HG03045 (cell line): ENCODE data around the gene NHSL2.
A peak's percentile ranks its signal among the peaks of the same experiment; 100 is the strongest.

Source experiments
- ATAC-seq: cut with Tn5 transposase; IDR thresholded peaks from one replicate; pipeline ENCODE4 v1.9.1; 2021; ENCODE audit warnings: mild to moderate bottlenecking, moderate library complexity; ENCODE audit not compliant: unreplicated experiment

Gene NHSL2

DNA sequence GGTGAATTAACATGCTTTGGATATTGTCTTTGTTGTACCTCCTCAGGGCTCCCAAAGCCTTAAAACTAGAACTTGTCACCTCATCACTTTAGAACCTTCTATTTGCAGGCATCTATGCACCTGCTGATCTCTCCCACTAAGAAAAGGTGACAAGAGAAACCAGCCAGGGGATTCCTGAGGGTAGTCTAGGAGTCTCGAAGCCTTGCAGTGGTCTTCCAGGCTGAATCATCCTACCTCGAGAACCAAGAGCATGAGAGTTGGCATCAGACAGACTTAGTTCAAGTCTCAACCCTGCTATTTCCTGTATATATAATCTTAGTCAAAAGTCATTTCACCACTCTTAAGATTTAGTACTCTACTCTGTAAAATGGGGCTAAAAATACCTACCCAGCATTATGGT lies 191.5 kb downstream of the NHSL2 start:
- ATAC-seq, result no peak

- ATAC-seq, result no peak
These were observed 192.1 kb downstream of the NHSL2 start for GRCh38 chrX:72102760-72103159.

- peak; percentile 42 for ATAC-seq
These were observed 194.8 kb downstream of the NHSL2 start for GRCh38 chrX:72105436-72105835.

GRCh38 chrX:72107320-72107719 lies 196.7 kb downstream of the NHSL2 start:
- ATAC-seq, result no peak

DNA sequence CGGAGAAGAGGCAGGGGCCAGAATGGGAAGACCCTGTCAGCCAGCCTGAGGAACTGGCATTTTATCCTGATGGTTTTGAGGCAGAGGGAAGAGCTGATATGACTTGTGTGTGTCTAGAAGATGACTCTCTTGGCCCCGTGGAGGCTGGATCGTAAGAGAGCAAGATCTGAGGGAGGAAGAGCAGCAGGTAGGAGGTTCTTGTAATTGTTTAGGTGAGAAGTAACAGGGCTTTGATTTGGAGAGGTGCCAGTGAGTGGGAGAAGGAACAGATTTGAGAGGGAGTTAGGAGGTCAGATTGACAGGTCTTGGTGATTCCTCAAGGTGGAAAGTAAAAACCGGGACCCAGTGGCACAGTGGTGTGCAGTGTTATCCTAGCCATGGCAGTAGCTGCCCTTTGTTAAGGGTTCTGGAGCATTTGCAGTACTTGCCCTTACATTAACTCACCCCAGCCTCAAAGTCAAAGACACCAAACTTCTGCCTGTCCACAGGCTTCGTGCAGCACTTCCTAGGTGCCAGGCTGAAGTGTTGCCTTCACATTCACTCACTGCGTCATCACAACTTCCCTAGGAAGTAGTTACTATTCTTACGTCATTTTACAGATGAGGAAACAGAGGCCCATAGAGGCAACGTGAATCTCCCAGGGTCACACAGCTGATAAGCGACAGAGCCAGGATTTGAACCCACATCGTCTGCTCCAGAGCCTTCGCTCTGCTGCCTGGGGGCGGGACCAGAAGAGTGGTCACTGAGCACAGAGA lies 197.4 kb downstream of the NHSL2 start:
- no peak for ATAC-seq

DNA sequence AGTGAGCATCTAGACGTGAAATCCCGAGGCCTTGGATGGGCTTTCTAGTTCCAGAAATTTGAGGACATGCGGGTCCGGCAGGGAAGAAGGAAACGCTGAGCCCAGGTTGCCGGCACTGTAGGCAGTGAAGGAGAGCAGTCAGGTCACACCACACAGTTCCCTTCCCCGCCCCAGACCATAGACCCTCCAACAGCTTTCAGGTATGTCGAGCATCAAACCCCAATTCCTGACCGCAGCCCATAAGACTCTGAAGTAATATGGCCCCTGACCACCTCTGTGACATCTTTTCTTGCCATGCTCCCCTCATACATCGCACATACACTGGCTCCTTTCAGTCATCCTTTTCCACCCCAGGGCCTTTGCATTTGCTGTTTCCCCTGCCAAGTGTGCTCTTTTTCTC lies 198.0 kb downstream of the NHSL2 start:
- no peak for ATAC-seq

- ATAC-seq, result no peak
These were observed 199.6 kb downstream of the NHSL2 start for GRCh38 chrX:72110051-72110875.

DNA sequence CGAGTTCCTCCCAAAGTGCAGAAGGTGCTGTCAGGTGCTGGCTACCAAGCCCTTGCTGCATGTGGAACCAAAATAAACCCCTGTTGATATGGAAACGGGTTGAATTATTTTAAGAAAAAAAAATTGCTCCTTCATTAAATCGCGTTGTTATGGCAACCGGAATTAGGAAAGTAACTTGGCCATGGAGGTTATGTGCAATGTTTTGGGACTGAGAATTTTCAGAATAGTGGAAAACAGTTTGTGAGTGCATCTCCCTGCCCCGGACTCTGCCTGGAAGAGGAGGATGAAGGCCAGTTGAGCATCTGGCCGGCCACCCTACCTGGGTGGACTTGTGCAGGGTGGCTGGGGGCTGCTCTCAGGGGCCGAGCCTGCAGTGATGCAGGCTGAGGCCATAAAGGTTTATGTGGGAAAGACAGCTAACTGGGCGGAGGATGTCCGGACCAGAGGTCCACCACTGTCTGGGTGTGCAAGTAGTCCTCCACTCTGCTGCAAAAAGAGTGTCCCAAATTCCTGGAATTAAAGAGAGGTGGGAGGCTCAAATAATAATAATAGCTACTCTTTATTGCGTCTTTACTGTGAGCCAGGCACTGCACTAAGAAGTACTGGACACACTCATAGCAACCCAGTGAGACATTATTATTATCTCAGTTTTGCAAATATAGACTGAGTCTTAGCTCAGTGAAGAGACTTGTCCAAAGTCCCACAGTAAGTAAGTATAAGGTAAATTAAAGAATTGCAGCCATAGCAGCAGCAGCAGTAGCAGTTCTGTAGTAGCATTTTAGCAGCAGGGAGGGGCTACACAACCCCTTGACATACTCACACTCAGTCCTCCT lies 200.4 kb downstream of the NHSL2 start:
- ATAC-seq, result no peak

DNA sequence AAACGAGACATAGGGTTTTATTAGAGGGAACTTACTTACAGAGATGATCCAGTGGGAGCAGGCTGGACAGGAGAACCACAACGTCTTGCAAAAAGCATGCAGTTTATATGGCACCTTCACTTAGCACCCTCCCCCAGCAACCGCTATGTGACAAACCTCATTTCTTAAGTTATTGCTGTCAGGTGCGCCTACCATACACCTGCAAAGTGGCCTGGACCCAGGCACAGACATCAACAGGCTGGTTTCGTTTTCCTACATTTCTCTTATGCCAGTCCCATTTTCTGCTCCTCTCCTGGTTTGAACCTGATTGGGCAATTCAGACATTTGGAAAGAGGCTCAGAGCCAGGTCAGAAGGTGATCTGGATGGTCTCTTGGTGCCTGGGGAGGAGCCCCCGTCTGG lies 202.8 kb downstream of the NHSL2 start:
- ATAC-seq, result no peak

- no peak for ATAC-seq
These were observed 203.7 kb downstream of the NHSL2 start for GRCh38 chrX:72114306-72114705.

GRCh38 chrX:72114807-72115206 lies 204.2 kb downstream of the NHSL2 start:
- no peak for ATAC-seq

DNA sequence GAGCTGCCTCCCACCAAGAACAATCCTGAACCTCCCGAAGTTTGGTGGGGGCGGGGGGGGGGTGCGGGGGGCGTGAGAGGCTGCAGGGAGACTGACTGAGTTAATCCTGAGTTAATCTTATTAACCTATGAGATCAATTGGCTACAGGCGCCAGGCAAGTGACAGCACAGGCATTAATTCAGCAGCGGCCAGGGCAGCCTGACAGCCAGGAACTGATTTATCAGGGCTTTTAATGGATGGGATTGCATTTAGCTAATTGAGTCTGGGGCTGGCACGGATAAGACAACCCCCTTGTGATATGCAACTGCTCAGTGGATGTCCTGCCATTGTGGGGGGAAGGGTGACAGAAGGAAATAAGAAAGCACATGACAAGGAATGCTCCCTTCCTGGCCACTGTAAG lies 204.7 kb downstream of the NHSL2 start:
- ATAC-seq, result no peak

GRCh38 chrX:72117636-72118210 lies 207.1 kb downstream of the NHSL2 start:
- no peak for ATAC-seq

GRCh38 chrX:72120837-72121236 lies 210.2 kb downstream of the NHSL2 start:
- ATAC-seq, result no peak

- ATAC-seq, result peak; percentile 49
These were observed 210.7 kb downstream of the NHSL2 start for GRCh38 chrX:72121383-72121782.

DNA sequence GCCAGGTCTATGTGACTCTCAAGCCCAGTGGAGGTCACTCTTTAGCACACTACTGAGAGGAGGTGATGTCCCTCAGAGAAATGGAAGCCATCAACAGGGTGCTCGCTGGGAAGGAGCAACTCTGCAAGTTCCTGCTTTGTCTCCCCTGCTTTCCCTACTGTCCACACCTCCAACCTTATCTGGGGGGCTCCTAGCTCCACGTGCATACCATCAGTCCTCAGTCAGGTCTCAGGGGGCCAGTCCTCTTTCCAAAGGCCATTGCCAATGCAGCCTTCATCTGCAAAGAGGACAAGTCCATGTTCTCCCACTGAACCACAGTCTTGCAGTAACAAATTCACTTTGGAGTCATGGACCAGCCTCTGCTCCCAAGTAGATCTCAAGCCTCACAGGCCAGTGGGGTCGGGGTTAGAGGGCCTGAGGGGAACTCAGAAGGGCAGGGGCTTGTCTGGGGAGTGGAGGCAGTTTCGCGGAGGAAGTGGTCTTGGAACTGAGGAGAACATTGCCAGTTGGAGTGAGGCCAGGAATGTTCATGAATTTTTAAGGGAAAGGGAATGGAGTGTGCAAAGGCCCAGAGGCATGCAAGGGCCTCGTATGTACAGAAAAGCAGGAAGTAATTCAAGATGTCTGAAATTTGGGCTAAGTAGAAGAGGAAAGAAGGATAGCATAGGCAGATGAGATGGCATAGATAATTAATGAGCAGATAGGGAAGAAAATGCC lies 212.1 kb downstream of the NHSL2 start:
- no peak for ATAC-seq

DNA sequence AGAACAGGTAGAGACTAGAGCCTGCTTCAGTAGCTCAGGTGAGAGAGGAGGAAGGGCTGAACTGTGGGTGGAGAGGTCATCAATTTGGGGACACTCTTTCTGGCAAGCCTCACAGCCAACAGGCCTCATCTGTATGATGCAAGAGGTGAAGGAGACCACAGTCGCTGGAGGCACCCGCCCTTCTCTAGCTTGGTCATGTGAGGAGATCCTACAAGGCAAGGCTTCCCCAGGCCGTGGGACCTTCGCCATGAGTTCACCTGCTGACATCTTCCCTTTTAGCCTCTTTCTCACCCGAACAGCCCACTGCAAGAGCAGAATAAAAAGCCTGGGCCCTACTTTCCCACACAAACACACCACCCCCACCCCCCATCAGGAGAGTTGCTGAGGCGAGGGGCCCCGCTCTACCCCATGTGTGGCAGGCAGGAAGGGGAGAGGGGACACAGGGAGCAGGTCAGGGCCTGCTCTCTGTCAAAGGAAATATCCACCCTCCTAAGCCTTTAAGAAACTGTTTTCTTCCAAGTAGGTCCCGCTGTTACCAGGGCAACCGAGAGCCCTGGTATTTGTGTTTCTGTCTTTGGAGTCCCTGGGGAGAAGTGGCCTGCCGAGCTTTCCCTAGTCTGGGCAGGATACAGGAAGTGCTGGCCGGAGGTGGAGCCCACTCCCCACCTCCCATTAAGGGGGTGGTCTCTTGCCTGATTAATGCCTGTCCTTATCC lies 213.0 kb downstream of the NHSL2 start:
- no peak for ATAC-seq

- no peak for ATAC-seq
These were observed 214.0 kb downstream of the NHSL2 start for GRCh38 chrX:72124540-72125201.

DNA sequence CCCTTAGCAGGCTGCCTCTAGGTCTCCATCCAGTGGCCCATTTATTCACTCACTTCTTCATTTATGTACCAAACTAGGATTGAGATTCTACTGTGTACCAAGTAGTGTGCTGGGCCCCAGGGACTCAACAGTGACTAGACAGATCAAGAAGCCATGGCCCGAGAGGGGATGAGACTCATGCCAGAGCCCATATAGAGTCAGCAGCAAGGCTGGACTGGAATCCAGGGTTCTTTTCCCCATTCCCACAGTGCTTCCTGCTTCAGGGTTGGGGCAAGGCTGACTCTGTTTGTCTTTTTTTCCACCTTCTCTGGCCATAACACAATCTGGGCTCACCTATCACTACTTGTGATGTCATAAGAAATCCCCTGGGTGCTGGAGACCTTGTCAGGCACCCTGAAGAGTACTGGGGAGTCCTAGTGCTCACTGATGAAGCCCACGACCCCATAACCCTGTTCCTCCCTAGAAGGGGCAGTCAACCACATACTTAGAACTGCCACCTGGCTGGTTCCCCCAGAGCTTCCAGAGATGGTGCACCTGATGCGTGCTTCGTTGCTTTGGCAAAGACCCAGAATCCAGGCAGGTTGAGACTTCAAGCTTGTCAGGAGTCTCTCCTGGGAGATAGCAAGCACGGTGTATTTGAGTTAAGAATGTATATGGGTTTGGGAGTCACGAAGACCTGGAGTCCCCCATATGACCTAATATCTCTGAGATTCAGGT lies 214.8 kb downstream of the NHSL2 start:
- ATAC-seq, result no peak
